GM12878 (cell line): ENCODE measurements around the gene ASRGL1.

Experiments
- BHLHE40 ChIP-seq, 2 experiments: fragments of 450-650 bp in 1 of 2; IDR thresholded peaks; 2 replicates each; pipeline ENCODE4 v1.6.1; 2011 to 2017; ENCODE audit warnings: low read depth in 2 of 2, borderline replicate concordance in 1 of 2, improper control_type of control experiment in 1 of 2, low read length in 1 of 2, mild to moderate bottlenecking in 1 of 2
- EGR1 ChIP-seq, 2 experiments: IDR thresholded peaks; 1 replicate in 1 of 2; 2 replicates in 1 of 2; pipeline ENCODE4 v1.6.1; 2011 to 2012; ENCODE audit warnings: low read depth in 2 of 2, low read length in 2 of 2, borderline replicate concordance in 1 of 2, mild to moderate bottlenecking in 1 of 2, moderate library complexity in 1 of 2
- EP300 ChIP-seq, 2 experiments: fragments of 150-350 bp in 1 of 2; IDR thresholded peaks; 2 replicates each; pipeline ENCODE4 v1.6.1; 2011 to 2012; ENCODE audit warnings: low read depth in 2 of 2, low read length in 2 of 2, borderline replicate concordance in 1 of 2, improper control_type of control experiment in 1 of 2, inconsistent platforms in 1 of 2; ENCODE audit not compliant: control insufficient read depth in 1 of 2
- MXI1 ChIP-seq: fragments of 150-350 bp; IDR thresholded peaks from 2 replicates; pipeline ENCODE4 v1.6.1; 2011; ENCODE audit warnings: low read depth, mild to moderate bottlenecking, inconsistent platforms, low read length, improper control_type of control experiment
- PAX8 ChIP-seq: fragments of 450-650 bp; IDR thresholded peaks from 2 replicates; pipeline ENCODE4 v1.6.1; 2017; ENCODE audit warnings: mild to moderate bottlenecking, moderate library complexity
- TBL1XR1 ChIP-seq: IDR thresholded peaks from 2 replicates; pipeline ENCODE4 v1.6.1; 2012; ENCODE audit warnings: low read depth, low read length, improper control_type of control experiment
- ZZZ3 ChIP-seq: IDR thresholded peaks from 2 replicates; pipeline ENCODE4 v1.6.1; 2011; ENCODE audit warnings: low read depth; ENCODE audit not compliant: control insufficient read depth, insufficient read length
- TF ChIP-seq, protein P1 (sequence below), 3 experiments: IDR thresholded peaks in 2 of 3; conservative IDR thresholded peaks in 1 of 3; 2 replicates each; pipeline ENCODE4 v1.5.1; 2011; ENCODE audit warnings: low read depth in 3 of 3, low read length in 3 of 3, mild to moderate bottlenecking in 3 of 3, control low read depth in 2 of 3, moderate library complexity in 2 of 3, inconsistent platforms in 1 of 3, mixed read lengths in 1 of 3; ENCODE audit not compliant: control insufficient read depth in 2 of 3, insufficient read depth in 1 of 3; ENCODE audit errors: extremely low read depth in 1 of 3
- TF ChIP-seq, protein P2 (sequence below): IDR thresholded peaks from 2 replicates; pipeline ENCODE4 v1.6.1; 2012; ENCODE audit warnings: low read depth, low read length, improper control_type of control experiment
- TF ChIP-seq, protein P3 (sequence below): IDR thresholded peaks from 2 replicates; pipeline ENCODE4 v1.6.1; 2011; ENCODE audit warnings: low read depth, mild to moderate bottlenecking, low read length, moderate library complexity, borderline replicate concordance; ENCODE audit errors: extremely low read depth
- TF ChIP-seq, protein P4 (sequence below): fragments of 450-650 bp; conservative IDR thresholded peaks from 2 replicates; pipeline ENCODE4 v1.6.1; 2017; ENCODE audit warnings: mild to moderate bottlenecking, moderate library complexity
- TF ChIP-seq, protein P5 (sequence below): IDR thresholded peaks from 2 replicates; pipeline ENCODE4 v1.6.1; 2011; ENCODE audit warnings: low read depth, low read length, improper control_type of control experiment, borderline replicate concordance
- TF ChIP-seq, protein P6 (sequence below): fragments of 450-650 bp; IDR thresholded peaks from 2 replicates; pipeline ENCODE4 v1.6.1; 2017; ENCODE audit warnings: mild to moderate bottlenecking

DNA sequence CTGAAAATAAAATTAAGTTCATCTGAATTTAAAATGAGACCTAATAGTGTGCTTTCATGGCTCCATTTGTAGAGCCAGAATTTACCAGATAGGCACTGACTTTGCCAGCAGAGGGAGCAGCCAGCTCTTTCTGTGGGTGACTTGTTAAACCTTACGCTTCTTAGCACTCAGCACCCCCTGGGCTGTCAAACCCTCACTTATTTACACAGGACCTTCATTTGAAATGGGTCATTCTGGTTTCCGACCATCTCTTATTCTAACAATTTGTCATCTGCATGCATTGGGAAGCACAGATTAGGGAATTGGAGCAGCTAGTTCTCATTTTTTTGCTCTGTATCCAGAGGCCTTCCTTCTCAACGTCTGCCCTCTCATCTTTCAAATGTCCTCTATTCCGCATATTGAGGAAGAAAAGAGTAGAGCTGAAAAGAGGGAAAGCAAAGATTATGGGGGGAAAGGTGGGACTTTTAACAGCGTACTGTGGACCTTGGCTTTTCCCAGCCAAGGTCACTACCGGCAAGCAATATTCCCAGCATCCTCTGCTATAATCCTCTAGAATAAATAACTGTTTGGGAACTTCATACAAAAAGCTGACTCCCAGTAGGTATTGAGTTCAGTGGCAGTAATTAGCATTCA is 3.1 kb downstream of the ASRGL1 start:
- TF ChIP-seq, protein P1, sequence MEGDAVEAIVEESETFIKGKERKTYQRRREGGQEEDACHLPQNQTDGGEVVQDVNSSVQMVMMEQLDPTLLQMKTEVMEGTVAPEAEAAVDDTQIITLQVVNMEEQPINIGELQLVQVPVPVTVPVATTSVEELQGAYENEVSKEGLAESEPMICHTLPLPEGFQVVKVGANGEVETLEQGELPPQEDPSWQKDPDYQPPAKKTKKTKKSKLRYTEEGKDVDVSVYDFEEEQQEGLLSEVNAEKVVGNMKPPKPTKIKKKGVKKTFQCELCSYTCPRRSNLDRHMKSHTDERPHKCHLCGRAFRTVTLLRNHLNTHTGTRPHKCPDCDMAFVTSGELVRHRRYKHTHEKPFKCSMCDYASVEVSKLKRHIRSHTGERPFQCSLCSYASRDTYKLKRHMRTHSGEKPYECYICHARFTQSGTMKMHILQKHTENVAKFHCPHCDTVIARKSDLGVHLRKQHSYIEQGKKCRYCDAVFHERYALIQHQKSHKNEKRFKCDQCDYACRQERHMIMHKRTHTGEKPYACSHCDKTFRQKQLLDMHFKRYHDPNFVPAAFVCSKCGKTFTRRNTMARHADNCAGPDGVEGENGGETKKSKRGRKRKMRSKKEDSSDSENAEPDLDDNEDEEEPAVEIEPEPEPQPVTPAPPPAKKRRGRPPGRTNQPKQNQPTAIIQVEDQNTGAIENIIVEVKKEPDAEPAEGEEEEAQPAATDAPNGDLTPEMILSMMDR (IDR thresholded peaks at IDR 0.05 in 2 of 3, conservative IDR thresholded peaks at IDR 0.05 in 1 of 3; ENCODE audit: control insufficient read depth in 2 of 3, extremely low read depth in 1 of 3, insufficient read depth in 1 of 3, low read depth in 3 of 3, low read length in 3 of 3), result peak; percentile 77 to 84 (median 80)
- TF ChIP-seq EGR1 (IDR thresholded peaks at IDR 0.05; ENCODE audit: borderline replicate concordance in 1 of 2, low read depth in 2 of 2, low read length in 2 of 2) (no peak), ZZZ3 (no peak), PAX8 (no peak), TBL1XR1 (no peak), BHLHE40 (IDR thresholded peaks at IDR 0.05; ENCODE audit: borderline replicate concordance in 1 of 2, low read depth in 2 of 2, low read length in 1 of 2) (no peak), MXI1 (no peak), EP300 (IDR thresholded peaks at IDR 0.05; ENCODE audit: borderline replicate concordance in 1 of 2, control insufficient read depth in 1 of 2, low read depth in 2 of 2, low read length in 2 of 2) (no peak)
- TF ChIP-seq, protein P2, sequence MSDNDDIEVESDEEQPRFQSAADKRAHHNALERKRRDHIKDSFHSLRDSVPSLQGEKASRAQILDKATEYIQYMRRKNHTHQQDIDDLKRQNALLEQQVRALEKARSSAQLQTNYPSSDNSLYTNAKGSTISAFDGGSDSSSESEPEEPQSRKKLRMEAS, result no peak
- TF ChIP-seq, protein P3, sequence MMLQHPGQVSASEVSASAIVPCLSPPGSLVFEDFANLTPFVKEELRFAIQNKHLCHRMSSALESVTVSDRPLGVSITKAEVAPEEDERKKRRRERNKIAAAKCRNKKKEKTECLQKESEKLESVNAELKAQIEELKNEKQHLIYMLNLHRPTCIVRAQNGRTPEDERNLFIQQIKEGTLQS, result no peak
- TF ChIP-seq, protein P4, sequence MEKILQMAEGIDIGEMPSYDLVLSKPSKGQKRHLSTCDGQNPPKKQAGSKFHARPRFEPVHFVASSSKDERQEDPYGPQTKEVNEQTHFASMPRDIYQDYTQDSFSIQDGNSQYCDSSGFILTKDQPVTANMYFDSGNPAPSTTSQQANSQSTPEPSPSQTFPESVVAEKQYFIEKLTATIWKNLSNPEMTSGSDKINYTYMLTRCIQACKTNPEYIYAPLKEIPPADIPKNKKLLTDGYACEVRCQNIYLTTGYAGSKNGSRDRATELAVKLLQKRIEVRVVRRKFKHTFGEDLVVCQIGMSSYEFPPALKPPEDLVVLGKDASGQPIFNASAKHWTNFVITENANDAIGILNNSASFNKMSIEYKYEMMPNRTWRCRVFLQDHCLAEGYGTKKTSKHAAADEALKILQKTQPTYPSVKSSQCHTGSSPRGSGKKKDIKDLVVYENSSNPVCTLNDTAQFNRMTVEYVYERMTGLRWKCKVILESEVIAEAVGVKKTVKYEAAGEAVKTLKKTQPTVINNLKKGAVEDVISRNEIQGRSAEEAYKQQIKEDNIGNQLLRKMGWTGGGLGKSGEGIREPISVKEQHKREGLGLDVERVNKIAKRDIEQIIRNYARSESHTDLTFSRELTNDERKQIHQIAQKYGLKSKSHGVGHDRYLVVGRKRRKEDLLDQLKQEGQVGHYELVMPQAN, result no peak
- TF ChIP-seq, protein P5, sequence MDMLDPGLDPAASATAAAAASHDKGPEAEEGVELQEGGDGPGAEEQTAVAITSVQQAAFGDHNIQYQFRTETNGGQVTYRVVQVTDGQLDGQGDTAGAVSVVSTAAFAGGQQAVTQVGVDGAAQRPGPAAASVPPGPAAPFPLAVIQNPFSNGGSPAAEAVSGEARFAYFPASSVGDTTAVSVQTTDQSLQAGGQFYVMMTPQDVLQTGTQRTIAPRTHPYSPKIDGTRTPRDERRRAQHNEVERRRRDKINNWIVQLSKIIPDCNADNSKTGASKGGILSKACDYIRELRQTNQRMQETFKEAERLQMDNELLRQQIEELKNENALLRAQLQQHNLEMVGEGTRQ, result no peak
- TF ChIP-seq, protein P6, sequence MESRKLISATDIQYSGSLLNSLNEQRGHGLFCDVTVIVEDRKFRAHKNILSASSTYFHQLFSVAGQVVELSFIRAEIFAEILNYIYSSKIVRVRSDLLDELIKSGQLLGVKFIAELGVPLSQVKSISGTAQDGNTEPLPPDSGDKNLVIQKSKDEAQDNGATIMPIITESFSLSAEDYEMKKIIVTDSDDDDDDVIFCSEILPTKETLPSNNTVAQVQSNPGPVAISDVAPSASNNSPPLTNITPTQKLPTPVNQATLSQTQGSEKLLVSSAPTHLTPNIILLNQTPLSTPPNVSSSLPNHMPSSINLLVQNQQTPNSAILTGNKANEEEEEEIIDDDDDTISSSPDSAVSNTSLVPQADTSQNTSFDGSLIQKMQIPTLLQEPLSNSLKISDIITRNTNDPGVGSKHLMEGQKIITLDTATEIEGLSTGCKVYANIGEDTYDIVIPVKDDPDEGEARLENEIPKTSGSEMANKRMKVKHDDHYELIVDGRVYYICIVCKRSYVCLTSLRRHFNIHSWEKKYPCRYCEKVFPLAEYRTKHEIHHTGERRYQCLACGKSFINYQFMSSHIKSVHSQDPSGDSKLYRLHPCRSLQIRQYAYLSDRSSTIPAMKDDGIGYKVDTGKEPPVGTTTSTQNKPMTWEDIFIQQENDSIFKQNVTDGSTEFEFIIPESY, result no peak
